DND-41 (cell line): Measurements from ENCODE around the gene FAM114A1.

Experiments
- ATAC-seq: fragments of 200-7000 bp; cut with Tn5 transposase; 3 replicates; pipeline ENCODE4 v1.9.1; 2021; ENCODE audit warnings: low read depth; ENCODE audit not compliant: insufficient read depth
- DNase-seq: peaks from one replicate; pipeline ENCODE4 v3.0.0-alpha.2; 2020
- H2AFZ ChIP-seq: 2 replicates; pipeline ENCODE4 v1.6.0; 2012; ENCODE audit warnings: low read depth, low read length
- H3K27ac ChIP-seq: 2 replicates; pipeline ENCODE4 v1.5.1; 2012; ENCODE audit warnings: low read length, inconsistent platforms
- H3K27me3 ChIP-seq: fragments of 200-600 bp; sonication (generic); 2 replicates; pipeline ENCODE4 v1.6.0; 2012; ENCODE audit warnings: low read length, mild to moderate bottlenecking, inconsistent platforms; ENCODE audit not compliant: insufficient read depth, poor library complexity
- H3K36me3 ChIP-seq: 2 replicates; pipeline ENCODE4 v1.5.1; 2012; ENCODE audit warnings: low read length, inconsistent platforms; ENCODE audit not compliant: insufficient read depth
- H3K4me1 ChIP-seq: 2 replicates; pipeline ENCODE4 v1.5.1; 2012; ENCODE audit warnings: mild to moderate bottlenecking, low read length; ENCODE audit not compliant: insufficient read depth
- H3K4me2 ChIP-seq: 2 replicates; pipeline ENCODE4 v1.6.0; 2012; ENCODE audit warnings: mild to moderate bottlenecking, moderate library complexity, low read length, inconsistent platforms; ENCODE audit not compliant: insufficient read depth
- H3K4me3 ChIP-seq, 2 experiments: fragments of 200-600 bp in 1 of 2; shearing (Covaris generic) in 1 of 2; 2 replicates each; pipeline ENCODE4 v1.5.1; 2012 to 2016; ENCODE audit warnings: inconsistent platforms in 2 of 2, low read length in 2 of 2, mild to moderate bottlenecking in 2 of 2, low read depth in 1 of 2, moderate library complexity in 1 of 2
- H3K79me2 ChIP-seq: 2 replicates; pipeline ENCODE4 v1.6.0; 2012; ENCODE audit warnings: low read length, inconsistent platforms; ENCODE audit not compliant: insufficient read depth
- H3K9ac ChIP-seq: 2 replicates; pipeline ENCODE4 v1.6.0; 2012; ENCODE audit warnings: low read depth, mild to moderate bottlenecking, inconsistent platforms, low read length, moderate library complexity
- H3K9me3 ChIP-seq: 2 replicates; pipeline ENCODE4 v1.5.1; 2012; ENCODE audit warnings: low read length, moderate library complexity, mild to moderate bottlenecking, inconsistent platforms; ENCODE audit not compliant: insufficient read depth, severe bottlenecking
- H4K20me1 ChIP-seq: 2 replicates; pipeline ENCODE4 v1.6.0; 2012; ENCODE audit warnings: low read length; ENCODE audit not compliant: insufficient read depth
- EZH2 ChIP-seq: IDR thresholded peaks from 3 replicates; pipeline ENCODE4 v1.6.1; 2012; ENCODE audit warnings: borderline replicate concordance, low read depth, mild to moderate bottlenecking, moderate library complexity, low read length, inconsistent platforms; ENCODE audit not compliant: severe bottlenecking
- TF ChIP-seq, protein P1 (sequence below): IDR thresholded peaks from 2 replicates; pipeline ENCODE4 v1.5.1; 2012; ENCODE audit warnings: borderline replicate concordance, low read length, moderate library complexity, mild to moderate bottlenecking; ENCODE audit not compliant: poor library complexity, severe bottlenecking; ENCODE audit errors: extremely low read depth

FAM114A1 gene

DNA sequence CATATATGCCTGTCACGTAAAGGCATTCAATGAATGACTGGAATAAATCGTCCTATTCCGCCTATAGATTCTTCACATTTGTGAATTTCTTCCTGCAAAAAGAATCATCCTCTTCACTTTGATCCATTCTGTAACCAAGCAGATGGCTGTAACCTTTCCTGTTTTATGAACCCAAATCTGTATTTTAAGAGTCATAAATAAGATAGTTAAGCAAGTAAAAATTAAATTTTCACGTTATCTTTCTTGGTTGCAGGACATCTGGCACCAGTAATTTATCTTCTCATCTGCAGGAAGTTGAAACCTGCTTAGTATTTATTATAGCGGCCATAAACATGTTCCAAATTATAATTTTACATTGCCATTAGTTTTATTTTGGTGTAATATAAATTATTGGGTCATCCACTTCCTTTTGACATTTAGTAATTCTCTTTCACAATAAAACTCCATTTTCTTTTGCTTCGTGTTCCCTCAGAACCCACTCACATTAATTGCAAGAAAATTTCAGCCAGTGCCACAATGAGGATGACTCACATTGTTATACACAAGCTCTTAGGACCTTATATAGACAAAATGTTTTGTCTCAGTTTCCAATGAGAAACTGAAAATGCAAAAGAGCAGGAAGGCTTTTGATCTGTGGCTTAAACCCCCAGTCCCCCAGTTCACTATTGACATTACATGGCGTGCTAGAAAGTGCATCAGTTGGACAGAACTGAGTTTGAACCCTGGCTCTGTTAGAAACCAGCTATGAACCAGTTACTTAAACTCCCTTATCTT, 113.5 kb downstream of the FAM114A1 start:
- ATAC-seq (peak; percentile 31; the same call in 1 of the 3 replicates), DNase-seq (no peak)
- Histone ChIP-seq H3K27me3 (no peaks in the 10 kb centered on the region), H3K9me3 (no peaks in the 10 kb centered on the region), H3K4me1 (no peaks in the 10 kb centered on the region), H3K9ac (no peak overlapping the region), H3K4me3 (no peak overlapping the region), H3K36me3 (no peaks in the 10 kb centered on the region), H3K4me2 (no peak overlapping the region), H4K20me1 (no peaks in the 10 kb centered on the region), H3K79me2 (no peaks in the 10 kb centered on the region), H2AFZ (no peak overlapping the region), H3K27ac (no peak overlapping the region)
- TF ChIP-seq, protein P1, sequence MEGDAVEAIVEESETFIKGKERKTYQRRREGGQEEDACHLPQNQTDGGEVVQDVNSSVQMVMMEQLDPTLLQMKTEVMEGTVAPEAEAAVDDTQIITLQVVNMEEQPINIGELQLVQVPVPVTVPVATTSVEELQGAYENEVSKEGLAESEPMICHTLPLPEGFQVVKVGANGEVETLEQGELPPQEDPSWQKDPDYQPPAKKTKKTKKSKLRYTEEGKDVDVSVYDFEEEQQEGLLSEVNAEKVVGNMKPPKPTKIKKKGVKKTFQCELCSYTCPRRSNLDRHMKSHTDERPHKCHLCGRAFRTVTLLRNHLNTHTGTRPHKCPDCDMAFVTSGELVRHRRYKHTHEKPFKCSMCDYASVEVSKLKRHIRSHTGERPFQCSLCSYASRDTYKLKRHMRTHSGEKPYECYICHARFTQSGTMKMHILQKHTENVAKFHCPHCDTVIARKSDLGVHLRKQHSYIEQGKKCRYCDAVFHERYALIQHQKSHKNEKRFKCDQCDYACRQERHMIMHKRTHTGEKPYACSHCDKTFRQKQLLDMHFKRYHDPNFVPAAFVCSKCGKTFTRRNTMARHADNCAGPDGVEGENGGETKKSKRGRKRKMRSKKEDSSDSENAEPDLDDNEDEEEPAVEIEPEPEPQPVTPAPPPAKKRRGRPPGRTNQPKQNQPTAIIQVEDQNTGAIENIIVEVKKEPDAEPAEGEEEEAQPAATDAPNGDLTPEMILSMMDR = no peak
- TF ChIP-seq EZH2 = no peak

DNA sequence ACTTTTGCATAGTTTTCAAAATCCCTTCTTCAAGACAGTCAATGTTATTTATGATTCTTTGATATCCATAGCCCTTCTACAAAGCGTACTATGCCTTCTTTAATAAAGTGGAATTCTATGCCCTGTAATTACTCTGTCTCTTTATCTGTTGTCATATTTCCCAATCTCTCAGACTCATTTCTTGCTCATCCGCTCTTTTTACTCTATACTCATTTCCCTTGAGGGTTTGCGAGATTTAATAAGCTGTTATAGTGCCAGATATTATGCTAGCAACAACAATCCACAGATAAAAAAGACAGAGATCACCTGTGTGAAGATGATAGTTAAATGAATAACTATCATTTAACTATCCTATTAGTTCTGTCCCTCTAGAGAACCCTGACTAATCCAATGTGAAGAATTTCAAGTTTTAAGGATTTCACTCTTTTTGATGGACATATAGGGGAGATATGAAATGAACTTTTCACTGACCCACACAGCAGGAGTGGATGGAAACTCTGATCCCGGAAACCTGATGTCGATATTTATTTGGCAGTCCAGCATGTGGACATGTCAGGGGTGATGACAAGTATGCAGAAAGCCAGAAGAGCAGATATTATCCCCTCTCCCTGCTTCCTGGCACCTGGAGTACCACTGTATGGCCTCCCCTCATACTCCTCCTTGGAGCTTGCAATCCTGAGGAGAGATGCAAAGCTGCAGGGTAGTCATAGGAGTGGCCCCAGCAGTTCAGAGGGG, 114.9 kb downstream of the FAM114A1 start:
- no peaks in the 10 kb centered on the region for H3K9me3 ChIP-seq
- DNase-seq (no peak), ATAC-seq (no peak)
- no peaks in the 10 kb centered on the region for H3K27me3 ChIP-seq
- H3K4me2 ChIP-seq = no peak overlapping the region
- H2AFZ ChIP-seq = no peak overlapping the region
- H3K36me3 ChIP-seq = no peaks in the 10 kb centered on the region
- TF ChIP-seq, protein P1 = no peak
- TF ChIP-seq EZH2 = no peak
- no peaks in the 10 kb centered on the region for H3K4me1 ChIP-seq
- H3K4me3 ChIP-seq = no peak overlapping the region
- no peaks in the 10 kb centered on the region for H3K79me2 ChIP-seq
- no peak overlapping the region for H3K9ac ChIP-seq
- H3K27ac ChIP-seq = no peak overlapping the region
- no peaks in the 10 kb centered on the region for H4K20me1 ChIP-seq

DNA sequence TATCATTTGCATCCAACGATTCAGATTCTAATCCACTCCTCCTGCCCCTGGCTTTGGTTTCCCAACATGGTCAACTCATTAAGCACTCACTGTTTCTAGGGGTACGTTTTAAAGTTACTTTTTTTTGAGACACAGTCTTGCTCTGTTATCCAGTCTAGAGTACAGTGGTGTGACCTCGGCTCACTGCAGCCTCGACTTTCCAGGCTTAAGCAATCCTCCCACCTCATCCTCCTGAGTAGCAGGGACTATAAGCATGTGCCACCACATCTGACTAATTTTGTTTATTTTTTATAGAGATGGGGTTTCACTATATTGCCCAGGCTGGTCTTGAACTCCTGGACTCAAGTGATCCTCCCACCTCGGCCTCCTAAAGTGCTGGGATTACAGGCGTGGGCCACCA, 115.7 kb downstream of the FAM114A1 start:
- Histone ChIP-seq H3K79me2 (no peaks in the 10 kb centered on the region), H3K9me3 (no peaks in the 10 kb centered on the region), H2AFZ (no peak overlapping the region), H3K4me2 (no peak overlapping the region), H3K9ac (no peak overlapping the region), H3K27me3 (no peaks in the 10 kb centered on the region), H3K4me3 (no peak overlapping the region), H4K20me1 (no peaks in the 10 kb centered on the region), H3K27ac (no peak overlapping the region), H3K36me3 (no peaks in the 10 kb centered on the region), H3K4me1 (no peaks in the 10 kb centered on the region)
- TF ChIP-seq, protein P1 = no peak
- TF ChIP-seq EZH2 = no peak
- DNase-seq (no peak), ATAC-seq (no peak)
